Islet of Langerhans (tissue), 1 donor: Measurements from ENCODE around the gene MYO5B.
"Not testable (repeated sequence)": the region's sequence is repeated elsewhere in the genome, so short reads cannot be mapped to it uniquely, and the experiment has no call there.

Source experiments
- FAIRE-seq: peaks from one replicate; lab custom pipeline; 2011; peaks lifted over from hg19 to GRCh38; lab: Jason Lieb, UNC

The MYO5B gene

DNA sequence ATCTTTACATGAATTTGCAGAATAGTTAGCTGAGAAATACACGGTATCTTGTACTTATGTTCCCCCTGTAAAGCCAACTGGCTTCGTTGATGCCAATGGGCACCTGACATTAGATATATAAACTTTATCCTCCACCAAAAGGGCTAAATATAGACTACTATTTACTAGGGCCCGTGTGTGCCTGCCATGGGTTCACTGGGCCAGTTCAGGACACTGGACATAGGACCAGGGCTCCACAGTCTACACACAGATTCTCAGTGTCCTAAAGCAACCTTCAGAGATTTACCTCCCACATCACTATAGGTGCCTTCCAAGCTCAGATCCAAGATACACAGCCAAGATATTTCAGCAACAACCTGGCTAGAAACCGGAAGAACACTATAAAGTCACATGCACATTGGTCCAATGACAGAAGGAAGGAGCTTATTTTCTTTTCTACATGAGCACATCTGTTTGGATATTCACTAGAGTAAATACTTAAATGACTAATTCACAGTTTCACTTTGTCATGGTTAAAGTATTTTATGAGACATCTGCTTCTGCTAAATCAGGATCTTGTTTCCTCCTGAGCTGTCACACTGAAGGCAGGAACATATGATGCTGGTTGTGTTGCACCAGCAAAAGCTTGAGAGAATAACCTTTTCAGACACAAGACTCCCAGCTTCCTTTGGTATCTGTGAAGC lies 95.1 kb downstream of the MYO5B start:
- peak; percentile 100 for FAIRE-seq

DNA sequence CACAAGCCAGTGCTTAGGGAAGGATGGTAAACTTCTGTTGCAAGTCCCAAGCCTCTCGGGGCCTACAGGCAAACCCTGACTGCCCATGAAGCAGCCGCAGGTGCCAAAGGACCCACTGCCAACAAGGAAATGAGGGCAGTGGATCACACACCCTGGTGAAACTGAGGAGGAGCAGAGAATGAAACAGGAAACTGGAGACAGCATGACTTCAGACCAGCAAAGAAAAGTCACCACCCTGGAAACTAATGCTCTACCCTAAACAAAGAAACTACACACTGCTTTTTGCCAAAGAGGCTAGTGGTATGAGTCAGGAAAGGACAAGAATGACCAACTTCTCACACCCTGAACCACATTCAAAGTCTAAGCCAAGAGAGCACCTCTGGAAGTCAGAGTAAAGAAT lies 97.2 kb downstream of the MYO5B start:
- no peak for FAIRE-seq

DNA sequence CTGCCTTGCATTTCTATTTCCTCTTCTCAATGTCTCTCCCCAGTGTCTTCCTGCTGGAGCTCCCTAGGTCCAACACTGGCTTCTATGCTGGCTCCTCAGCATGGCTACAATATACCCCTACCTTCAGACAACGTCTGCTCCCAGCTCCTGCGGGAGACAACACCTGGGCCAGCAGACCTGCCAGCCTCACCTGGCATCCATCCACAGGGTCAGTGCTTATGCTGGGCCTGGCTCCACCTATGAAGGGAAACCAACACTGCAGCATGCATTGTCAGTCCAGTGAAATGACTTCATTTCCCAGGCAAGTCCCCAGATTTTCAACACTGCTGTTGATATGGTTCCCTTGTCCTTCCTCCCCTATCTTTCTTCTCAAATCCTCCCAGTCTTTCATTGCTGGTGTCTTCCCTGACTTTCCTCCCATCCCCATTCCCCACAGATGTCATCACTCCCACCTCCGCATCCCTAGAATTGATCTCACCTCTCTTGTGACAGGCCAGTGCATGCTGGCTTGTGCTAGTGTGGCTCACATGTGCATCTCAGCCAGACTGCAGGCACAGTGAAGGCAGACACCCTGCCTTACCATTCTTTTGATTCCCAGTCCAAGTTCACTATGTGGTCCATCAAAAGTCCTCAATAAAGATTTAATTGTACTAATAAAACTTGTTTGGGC lies 98.0 kb downstream of the MYO5B start:
- FAIRE-seq = no peak

DNA sequence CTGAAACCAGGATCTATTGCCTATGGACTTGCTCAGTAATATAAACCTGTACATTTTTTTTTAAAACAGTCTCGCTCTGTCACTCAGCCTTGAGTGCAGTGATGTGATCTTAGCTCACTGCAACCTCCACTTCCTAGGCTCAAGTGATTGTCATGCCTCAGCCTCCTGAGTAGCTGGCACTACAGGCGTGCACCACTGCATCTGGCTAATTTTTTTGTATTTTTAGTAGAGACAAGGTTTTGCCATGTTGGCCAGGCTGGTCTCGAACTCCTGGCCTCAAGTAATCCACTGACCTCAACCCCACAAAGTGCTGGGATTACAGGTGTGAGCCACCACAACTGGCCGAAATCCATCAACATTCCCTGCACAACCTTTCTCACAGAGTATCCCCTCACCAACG lies 100.2 kb downstream of the MYO5B start:
- not testable (repeated sequence) for FAIRE-seq

DNA sequence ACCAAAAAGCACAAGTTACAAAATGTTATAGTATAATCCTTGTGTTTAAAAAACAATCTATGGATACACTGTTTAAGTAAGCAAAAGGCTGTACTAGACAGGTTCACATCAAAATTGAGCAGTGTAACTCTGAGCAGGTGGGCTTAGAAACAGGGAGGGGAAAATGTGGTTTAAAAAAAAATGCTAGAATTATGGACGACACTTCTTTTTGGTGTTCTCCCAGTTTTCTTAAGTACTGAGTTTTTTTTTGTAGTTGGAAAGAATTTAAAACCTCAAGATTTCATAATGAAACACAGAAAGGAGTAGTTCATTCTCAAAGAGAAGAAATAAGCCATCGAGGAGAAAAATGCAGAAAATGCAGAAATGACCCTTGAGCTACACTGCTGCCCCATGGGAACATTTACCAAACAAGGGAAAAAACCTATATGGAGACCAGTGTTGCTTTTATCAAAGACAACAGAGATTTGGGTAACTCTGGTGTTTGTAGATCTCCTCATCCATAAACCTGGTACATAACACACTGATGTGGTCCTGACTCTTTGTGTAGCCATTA lies 100.7 kb downstream of the MYO5B start:
- no peak for FAIRE-seq

DNA sequence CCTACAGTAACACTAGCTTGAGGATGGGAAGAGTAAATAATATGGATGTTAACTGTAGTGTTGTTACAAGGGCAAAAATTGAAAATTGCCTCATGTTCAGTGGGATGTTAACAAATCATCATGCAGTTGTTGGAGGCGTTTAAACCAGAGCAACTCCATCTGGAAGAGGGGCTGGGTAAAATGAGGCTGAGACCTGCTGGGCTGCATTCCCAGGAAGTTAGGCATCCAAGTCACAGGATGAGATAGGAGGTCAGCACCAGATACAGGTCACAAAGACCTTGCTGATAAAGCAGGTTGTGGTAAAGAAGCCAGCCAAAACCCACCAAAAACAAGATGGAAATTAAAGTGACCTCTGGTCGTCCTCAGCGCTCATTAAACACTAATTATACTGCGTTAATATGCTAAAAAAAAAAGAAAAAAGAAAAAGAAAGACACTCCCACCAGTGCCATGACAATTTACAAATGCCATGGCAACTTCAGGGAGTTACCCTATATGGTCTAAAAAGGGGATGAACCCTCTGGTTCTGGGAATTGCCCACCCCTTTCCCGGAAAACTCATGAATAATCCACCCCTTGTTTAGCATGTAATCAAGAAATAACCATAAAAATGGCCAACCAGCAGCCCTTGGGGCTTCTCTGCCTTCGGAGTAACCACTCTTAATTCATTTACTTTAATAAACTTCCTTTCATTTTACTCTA lies 101.4 kb downstream of the MYO5B start:
- no peak for FAIRE-seq

DNA sequence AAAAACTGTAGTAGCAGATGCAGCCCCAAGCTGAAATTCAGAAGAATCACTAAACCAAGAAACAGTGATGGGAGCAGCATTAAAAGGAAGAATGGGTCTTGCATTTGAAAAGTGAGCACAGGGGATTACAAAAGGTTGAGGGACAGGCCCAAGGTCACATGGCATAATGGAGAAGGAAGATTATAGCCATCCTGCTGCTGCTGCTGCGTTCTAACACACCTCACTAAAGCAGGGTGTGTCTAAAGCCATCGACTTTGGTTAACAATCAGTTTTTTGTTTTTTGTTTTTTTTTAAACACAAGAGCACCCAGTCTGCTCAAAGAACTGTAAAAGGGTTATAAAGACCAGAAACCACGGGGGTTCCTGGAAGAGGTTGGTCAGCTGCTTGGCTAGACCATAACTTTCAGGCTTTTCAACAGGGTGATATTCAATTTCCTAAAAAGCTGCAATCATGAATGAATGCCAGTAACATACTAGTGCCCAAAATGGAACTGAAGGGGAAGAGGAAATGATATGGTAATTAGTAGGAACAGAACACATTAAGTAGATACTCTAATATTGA lies 102.6 kb downstream of the MYO5B start:
- FAIRE-seq = no peak

DNA sequence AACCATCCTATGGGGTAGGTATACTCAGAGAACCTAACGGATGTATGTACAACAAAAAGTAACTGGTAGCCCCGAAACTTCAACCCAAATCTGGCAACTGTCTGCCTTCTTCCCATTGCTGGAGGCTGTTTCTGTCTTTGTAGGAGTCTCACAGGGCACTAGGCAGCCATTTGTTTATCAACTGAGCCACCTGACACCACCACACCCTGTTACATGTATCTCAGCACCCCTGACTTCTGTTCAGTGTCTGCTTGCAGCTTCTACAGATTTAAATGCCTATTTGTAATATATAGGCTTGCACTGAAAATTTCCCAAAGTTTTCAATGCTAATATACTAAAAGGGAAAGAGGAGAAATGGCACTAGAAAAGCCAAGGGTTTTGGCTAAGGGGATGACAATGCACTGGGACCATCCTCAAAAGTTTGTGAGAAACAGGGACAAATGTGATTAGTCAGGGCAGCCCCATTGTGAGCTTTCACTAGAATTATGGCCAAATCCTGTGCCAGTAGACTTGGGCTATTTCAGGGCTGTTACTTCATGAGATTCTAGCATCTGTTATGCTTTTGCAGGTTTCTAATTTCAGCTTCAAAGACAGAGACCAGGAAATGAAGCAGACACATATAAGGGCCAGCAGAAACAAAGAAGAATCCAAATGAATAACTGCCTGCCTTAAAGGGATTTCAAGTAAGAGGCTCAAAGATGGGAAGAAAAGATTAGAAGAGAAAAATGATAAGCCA lies 103.3 kb downstream of the MYO5B start:
- no peak for FAIRE-seq

DNA sequence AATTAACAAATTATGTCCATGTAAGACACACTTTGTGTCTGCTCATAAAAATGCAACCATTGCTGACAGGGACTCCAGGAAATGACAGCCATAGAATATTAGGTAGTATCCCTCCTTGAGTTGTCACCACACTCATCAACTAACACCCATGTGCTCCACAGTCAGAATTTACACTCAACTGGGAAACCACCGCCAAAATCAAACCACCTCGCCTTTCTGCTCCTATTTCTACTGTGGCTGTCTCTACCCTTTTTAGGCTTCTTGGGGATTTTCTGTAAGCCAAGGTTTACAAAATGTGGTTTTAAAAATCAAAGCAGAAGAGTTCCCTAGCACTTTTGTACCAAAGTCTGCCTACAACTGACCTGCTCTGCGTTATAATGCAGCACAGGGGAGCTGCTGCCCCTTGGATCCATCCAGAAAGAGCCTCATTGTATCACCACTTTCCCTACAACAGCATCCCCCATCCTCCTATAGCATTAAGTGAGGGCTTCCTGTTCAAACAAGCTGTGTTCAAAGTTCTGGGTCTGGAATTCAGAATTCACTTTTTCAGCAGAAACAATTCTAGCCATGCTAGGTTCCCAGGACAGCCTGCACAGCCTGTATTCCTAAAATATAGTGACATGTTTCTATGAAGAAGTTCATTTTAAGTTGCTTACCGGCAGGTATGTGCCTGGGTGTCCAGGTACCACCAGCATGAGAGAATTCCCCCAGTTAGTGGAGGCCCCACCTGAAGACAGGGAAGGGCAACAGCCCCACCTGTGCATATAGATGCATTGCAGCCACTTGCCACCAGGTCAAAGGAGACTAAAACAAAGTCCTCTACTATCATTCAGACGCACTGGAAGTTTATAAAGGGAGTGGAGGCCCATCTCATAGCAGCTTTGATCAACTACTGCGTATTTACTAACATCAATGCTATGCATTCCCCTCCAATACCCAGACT lies 104.3 kb downstream of the MYO5B start:
- FAIRE-seq = no peak

DNA sequence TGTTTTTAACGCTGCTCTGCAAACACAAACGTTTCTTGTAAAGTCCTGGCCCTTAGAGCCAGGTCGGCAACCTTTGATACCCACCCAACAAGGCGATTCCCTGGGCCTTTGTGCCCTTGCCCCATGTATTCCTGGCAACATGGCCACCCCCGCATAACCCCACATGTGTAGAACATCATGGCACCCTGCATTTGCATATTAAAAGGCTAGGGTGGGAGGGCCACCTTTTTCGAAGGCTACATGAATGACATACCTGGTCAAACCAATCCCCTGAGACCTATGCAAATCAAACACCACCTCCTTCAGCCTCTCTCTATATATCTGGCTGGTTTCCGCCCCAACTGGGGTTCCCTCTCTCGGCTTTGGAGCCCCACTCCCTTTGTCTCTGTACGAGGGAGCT lies 105.2 kb downstream of the MYO5B start:
- no peak for FAIRE-seq

DNA sequence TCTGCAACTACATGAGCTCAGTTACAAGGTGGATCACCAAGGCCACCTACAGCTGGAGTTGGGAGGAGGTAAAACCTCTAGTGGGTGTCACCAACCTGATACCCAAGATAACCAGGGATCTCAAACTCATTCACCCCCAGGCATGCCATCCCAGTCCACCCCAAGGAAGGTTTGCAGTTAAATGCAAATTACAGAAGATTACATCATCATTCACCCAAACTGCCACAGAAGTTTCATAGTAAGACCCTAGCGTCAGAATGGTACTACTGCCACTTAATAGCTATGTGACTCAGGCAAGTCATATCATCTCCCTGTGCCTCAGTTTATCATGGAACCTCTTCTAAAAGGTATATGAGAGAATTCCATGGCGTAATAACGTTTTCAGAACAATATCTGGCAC lies 111.2 kb downstream of the MYO5B start:
- no peak for FAIRE-seq

DNA sequence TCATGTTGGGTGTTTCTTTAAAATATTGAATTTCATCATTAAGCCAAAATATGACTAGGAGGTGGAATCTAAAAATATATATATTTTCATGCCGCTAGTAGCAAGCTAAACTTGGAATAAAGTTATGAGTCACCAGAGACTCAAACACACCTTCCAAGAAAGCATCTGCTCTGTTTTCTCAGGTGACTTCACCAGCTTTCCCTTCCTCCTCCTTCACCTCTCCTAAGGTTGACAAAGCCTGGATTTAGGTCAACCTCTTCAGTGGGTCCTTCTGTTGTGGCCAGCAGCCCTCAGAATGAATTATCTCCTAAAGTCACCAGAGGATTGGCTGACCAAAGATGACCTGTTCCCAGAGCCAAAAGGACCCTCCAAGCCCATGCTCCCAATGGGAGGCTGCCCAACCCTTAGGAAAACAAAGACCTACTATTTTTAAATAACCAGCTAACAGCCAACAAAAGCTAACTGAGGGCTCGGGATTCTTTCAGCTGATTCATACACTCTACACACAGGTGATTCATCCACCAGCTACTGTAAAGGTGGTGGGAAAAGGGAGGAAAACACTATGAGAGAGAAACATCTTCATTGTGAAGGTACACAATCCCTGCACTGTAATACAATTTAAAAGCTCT lies 113.9 kb downstream of the MYO5B start:
- FAIRE-seq = peak; percentile 95

DNA sequence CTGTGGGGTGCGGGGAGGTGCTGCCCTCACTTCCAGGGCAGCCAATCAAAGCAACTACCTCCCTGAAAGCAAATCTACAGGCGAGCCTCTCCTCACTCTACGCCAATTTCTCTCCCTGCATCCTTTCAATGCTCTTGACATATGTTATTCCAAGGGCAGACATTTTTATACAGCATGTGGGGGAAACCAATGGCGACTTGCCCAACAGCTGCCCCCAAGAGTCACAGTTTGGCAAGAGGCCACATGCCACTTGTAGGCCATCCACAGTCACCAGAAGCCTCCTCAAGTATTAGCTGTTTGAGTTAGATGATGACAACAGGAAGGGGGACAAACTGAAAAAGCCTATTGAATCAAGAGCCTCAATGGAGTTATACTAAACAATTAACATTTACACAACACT lies 114.6 kb downstream of the MYO5B start:
- FAIRE-seq = no peak

DNA sequence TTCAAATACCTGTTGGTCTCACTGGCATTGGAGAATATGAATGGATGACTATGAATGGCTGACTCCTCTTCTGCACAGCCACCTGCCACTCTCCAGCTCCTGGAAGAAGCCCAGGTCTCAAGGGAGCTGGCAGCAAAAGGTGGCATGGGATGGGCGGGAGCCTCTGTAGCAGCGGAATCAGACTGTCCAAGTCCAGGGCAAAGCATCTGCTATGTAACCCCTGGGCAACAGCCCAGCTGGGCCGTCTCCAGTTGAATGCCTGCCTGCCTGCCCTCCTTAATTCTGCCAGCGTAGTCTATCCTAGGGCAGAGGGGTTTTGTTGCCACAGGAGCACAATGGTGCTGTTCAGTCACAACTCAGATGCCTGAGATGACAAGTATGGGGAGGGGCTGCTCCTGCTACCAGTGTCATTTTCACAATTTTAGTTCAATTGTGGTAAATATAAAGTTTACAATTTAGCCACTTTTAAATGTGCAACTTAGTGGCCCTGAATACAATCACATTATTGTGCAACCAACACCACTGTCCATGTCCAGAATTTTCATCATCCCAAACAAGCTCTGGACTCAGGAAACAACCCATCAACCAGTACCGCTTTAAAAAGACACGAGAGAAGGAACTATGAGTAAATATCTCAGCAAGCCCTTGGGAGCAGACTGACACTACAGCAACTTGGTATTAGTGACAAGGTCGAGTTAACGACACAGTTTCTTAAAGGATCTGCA lies 115.2 kb downstream of the MYO5B start:
- no peak for FAIRE-seq

DNA sequence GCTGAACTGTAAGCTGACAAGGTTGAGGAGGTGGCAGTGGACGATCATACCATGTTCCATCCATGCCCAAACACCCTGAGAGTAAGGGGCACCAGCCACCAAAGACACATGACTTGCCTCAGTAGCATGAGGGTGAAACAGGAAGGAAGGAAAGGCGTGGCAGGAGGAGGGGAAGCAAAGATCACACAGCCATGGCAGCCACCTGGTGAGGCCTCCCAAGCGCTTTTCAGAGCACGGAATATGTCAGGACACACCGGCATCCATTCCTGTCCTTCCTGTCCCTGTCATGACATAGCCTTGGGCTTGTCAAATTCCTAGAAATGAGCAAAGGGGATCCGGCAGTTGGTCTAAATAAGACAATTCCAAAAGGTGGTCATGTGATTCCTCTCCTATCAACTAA lies 118.7 kb downstream of the MYO5B start:
- FAIRE-seq = no peak

DNA sequence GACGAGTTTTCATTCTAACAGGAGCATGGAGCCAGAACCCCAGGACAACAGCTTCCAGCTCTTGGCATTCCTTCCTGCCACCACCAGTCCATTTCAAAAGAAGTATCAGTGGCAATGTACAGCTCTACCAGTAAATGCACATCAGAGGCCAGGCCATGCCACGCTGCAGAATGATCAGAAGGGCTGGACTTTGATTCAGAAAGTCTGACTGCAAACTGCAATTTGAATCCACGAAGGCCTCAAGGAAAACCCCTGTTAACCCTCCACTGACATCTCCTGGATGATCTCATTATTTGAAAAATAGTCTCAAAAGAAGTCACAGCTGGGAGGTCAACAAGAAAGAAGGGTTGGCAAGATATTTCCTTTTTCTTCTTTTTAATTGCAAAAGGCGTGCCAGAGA lies 119.2 kb downstream of the MYO5B start:
- FAIRE-seq = no peak

DNA sequence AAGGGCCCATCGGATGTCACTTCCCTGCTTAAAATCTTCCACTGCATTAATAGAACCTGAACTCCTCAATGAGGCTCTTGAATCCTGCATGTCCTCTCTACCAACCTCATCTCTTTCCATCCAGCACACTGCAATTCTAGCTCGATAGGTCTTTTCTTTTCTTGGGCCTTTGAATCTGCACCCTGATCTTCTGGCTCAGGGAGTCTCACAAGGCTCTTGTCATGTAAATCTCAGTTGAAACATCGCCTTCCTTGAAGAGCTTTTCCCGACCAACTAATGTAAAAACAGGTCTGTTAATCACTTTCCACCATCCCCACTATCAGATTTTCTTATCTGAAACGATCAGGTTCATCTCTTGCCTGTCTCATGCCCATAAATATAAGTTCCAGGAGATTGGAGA lies 120.5 kb downstream of the MYO5B start:
- no peak for FAIRE-seq

DNA sequence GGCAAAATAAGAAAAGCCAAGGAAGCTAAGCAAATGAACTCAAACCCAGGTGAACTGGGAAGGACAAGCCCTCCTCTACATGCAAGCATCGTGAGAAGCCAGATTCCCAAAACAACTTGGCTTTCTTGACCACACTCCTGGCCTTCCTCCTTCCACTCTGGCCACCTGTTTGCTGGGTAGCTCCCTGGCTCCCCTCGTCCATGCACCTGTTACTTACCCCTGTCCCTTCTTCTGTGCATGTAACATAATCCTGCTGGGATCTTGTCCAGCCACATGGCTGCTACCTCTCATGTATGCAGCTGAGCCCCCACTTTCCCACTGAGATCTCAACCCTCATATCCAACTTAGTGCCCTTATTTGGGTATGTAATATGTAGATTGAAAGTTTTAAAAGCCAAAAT lies 121.6 kb downstream of the MYO5B start:
- no peak for FAIRE-seq

DNA sequence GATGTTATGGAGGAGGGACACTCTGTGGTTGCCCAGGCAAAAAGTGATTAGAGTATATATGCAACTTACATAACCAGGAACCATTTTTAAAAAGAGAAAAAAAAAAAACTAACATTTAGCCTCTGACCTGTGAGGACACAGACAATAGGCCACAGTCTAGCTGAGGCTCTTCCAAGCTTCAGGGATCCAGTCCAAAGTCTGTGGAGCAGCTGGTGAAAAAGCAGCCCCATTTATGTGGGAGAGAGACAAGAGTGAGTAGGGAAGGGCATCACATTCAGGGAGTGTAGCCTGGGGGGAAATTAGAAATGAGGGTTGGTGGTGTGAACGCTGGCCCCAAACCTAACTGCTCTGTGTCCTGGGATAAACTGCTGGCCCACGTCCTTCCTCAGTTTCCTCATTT lies 122.8 kb downstream of the MYO5B start:
- FAIRE-seq = no peak

DNA sequence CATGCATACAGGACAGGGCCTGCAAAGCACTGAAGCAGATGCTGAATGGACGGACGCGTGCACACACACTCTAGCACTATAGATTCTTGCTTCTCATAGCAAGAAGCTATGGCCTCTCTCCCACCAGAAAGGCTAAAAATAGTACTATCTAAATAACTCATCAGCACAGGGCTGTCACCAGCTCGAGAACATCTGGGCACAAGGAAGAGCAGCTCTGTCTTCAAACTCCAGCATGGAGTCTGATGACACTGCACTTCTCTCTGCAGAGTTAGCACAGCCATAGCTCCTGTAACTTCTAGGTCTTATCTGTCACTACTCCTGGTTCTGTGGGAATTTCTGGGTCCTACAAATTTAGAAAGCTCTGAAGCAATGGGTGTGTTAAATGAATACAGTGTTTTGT lies 123.5 kb downstream of the MYO5B start:
- FAIRE-seq = no peak
